Esophagus squamous epithelium (tissue), 5 donors: ENCODE data around the gene DOCK10. TPM values are rescaled to one million over a fixed set of nuclear protein-coding genes. Genes with fewer than 3 reads are reported as not detected.

Source experiments
- DNase-seq: peaks from one replicate; lab custom pipeline; 2025; lab: John Stamatoyannopoulos, UW
- H3K27ac ChIP-seq, 4 donors: fragments of 200-600 bp; sonication (generic); one replicate each; pipeline ENCODE4 v1.5.1; 2016 to 2019; ENCODE audit warnings: mild to moderate bottlenecking in 1 of 4
- H3K27me3 ChIP-seq, 4 donors: fragments of 200-600 bp; sonication (generic); 1 replicate in 3 of 4; 2 replicates in 1 of 4; pipeline versions ENCODE4 v1.5.1 to v1.6.0; 2017 to 2021; ENCODE audit warnings: antibody characterized with exemption in 1 of 4
- H3K36me3 ChIP-seq, 3 donors: fragments of 200-600 bp; sonication (generic); one replicate each; pipeline ENCODE4 v1.5.1; 2016 to 2019
- H3K4me1 ChIP-seq, 3 donors: fragments of 200-600 bp; sonication (generic); one replicate each; pipeline ENCODE4 v1.5.1; 2017 to 2019
- H3K4me3 ChIP-seq, 4 donors: fragments of 200-600 bp; sonication (generic); 1 replicate in 3 of 4; 2 replicates in 1 of 4; pipeline ENCODE4 v1.5.1; 2016 to 2019; ENCODE audit warnings: mild to moderate bottlenecking in 2 of 4, moderate library complexity in 1 of 4
- H3K9me3 ChIP-seq, 3 donors: fragments of 200-600 bp; sonication (generic); one replicate each; pipeline ENCODE4 v1.5.1; 2016 to 2019
- CTCF ChIP-seq, 6 experiments: fragments of 450-650 bp in 4 of 6; fragments of 200-600 bp in 2 of 6; sonication (generic) in 2 of 6; IDR thresholded peaks; one replicate each; pipeline ENCODE4 v1.5.1; 2016 to 2019; ENCODE audit warnings: antibody characterized with exemption in 6 of 6, mild to moderate bottlenecking in 4 of 6, moderate library complexity in 4 of 6
- POLR2A ChIP-seq, 4 donors: fragments of 450-650 bp; IDR thresholded peaks; one replicate each; pipeline ENCODE4 v1.6.1; 2017; ENCODE audit warnings: antibody characterized with exemption in 4 of 4, mild to moderate bottlenecking in 4 of 4, moderate library complexity in 3 of 4
- WGBS, 2 donors: methylation state at CpG; one replicate each; pipeline ENCODE4 v1.1.5; 2018; 5-methylcytosine and 5-hydroxymethylcytosine counted together
- intact Hi-C: fragments of 100-400 bp; cut with DNase I; formaldehyde crosslinking; loops from one replicate; pipeline ENCODE4 v1.15.0; 2022
- total RNA-seq, 4 donors: library from RNA; depleted of rRNA; stranded (reverse); fragments of >200 nt; gene quantifications; one replicate each; pipeline ENCODE4 v1.1.0, GENCODE V29; 2016
- donor health status: DM: yes; HTN: yes; CAD: no.

Gene DOCK10
- total RNA-seq, 4 donors from 2014 or later: 9.2 to 16.6 (median 11.7) TPM

GRCh38 chr2:224731665-224732064 is 310.6 kb downstream of the DOCK10 start:
- TF ChIP-seq CTCF (IDR thresholded peaks at IDR 0.05): no peak
- TF ChIP-seq POLR2A (IDR thresholded peaks at IDR 0.05): no peak
- Histone ChIP-seq H3K4me3 (no peak overlapping the region), H3K27me3 (no peaks in the 10 kb centered on the region), H3K36me3 (no peaks in the 10 kb centered on the region), H3K27ac (no peak overlapping the region), H3K9me3 (peaks cover 0 to 16% (median 12%) of the 10 kb centered on the region in 3 donors), H3K4me1 (no peaks in the 10 kb centered on the region)
- intact Hi-C loops: no loop called here
- WGBS, 2 donors: 67 to 82% methylated on average over 1 of the region's 1 CpG
- no peak for DNase-seq

- no peak overlapping the region for H3K27ac ChIP-seq
- no peaks in the 10 kb centered on the region for H3K27me3 ChIP-seq
- TF ChIP-seq CTCF (IDR thresholded peaks at IDR 0.05) (no peak), POLR2A (IDR thresholded peaks at IDR 0.05) (no peak)
- H3K4me3 ChIP-seq: no peak overlapping the region
- H3K36me3 ChIP-seq: no peaks in the 10 kb centered on the region
- no peak for DNase-seq
- peaks cover 0 to 6% (median 0%) of the 10 kb centered on the region in 3 donors for H3K9me3 ChIP-seq
- WGBS, 2 donors: 50 to 82% methylated on average over 1 of the region's 1 CpG
- no peaks in the 10 kb centered on the region for H3K4me1 ChIP-seq
- intact Hi-C loops: no loop called here
Measured at GRCh38 chr2:224729435-224729834, 312.8 kb downstream of the DOCK10 start.

GRCh38 chr2:224724331-224724730 is 317.9 kb downstream of the DOCK10 start:
- Histone ChIP-seq H3K4me1 (no peaks in the 10 kb centered on the region), H3K9me3 (peaks cover 0 to 6% (median 0%) of the 10 kb centered on the region in 3 donors), H3K27me3 (no peaks in the 10 kb centered on the region), H3K4me3 (no peak overlapping the region), H3K27ac (no peak overlapping the region), H3K36me3 (no peaks in the 10 kb centered on the region)
- DNase-seq: no peak
- WGBS, 2 donors: 93 to 94% methylated on average over 2 of the region's 2 CpGs
- intact Hi-C loops: no loop called here
- TF ChIP-seq CTCF (IDR thresholded peaks at IDR 0.05) (no peak), POLR2A (IDR thresholded peaks at IDR 0.05) (no peak)

- DNase-seq: no peak
- Histone ChIP-seq H3K4me3 (no peak overlapping the region), H3K4me1 (no peaks in the 10 kb centered on the region), H3K27ac (no peak overlapping the region), H3K9me3 (peaks cover 0 to 4% (median 0%) of the 10 kb centered on the region in 3 donors), H3K27me3 (no peaks in the 10 kb centered on the region), H3K36me3 (no peaks in the 10 kb centered on the region)
- 65 to 70% methylated on average over 2 of the region's 2 CpGs for WGBS, 2 donors
- TF ChIP-seq CTCF (IDR thresholded peaks at IDR 0.05): no peak
- TF ChIP-seq POLR2A (IDR thresholded peaks at IDR 0.05): no peak
- intact Hi-C loops: no loop called here
Measured at GRCh38 chr2:224723586-224724217, 318.6 kb downstream of the DOCK10 start.

GRCh38 chr2:224722770-224723169 is 319.5 kb downstream of the DOCK10 start:
- H3K4me3 ChIP-seq: no peak overlapping the region
- H3K9me3 ChIP-seq: no peaks in the 10 kb centered on the region
- 82 to 84% methylated on average over 4 of the region's 4 CpGs for WGBS, 2 donors
- intact Hi-C loops: no loop called here
- H3K4me1 ChIP-seq: no peaks in the 10 kb centered on the region
- no peak for TF ChIP-seq POLR2A (IDR thresholded peaks at IDR 0.05)
- TF ChIP-seq CTCF (IDR thresholded peaks at IDR 0.05): no peak
- no peak for DNase-seq
- H3K27me3 ChIP-seq: no peaks in the 10 kb centered on the region
- H3K27ac ChIP-seq: no peak overlapping the region
- H3K36me3 ChIP-seq: no peaks in the 10 kb centered on the region
